GM19240 (cell line): ENCODE results near the gene PWWP2B.

Experiments
- DNase-seq: peaks from one replicate; pipeline ENCODE4 v3.0.0; 2011; ENCODE audit warnings: low spot score; ENCODE audit not compliant: insufficient read length

PWWP2B gene

GRCh38 chr10:132393695-132394181, 3.3 kb upstream of the PWWP2B start:
- no peak for DNase-seq

GRCh38 chr10:132394201-132394811, 2.7 kb upstream of the PWWP2B start:
- DNase-seq, result no peak

GRCh38 chr10:132394936-132395703, 1.9 kb upstream of the PWWP2B start:
- no peak for DNase-seq

DNA sequence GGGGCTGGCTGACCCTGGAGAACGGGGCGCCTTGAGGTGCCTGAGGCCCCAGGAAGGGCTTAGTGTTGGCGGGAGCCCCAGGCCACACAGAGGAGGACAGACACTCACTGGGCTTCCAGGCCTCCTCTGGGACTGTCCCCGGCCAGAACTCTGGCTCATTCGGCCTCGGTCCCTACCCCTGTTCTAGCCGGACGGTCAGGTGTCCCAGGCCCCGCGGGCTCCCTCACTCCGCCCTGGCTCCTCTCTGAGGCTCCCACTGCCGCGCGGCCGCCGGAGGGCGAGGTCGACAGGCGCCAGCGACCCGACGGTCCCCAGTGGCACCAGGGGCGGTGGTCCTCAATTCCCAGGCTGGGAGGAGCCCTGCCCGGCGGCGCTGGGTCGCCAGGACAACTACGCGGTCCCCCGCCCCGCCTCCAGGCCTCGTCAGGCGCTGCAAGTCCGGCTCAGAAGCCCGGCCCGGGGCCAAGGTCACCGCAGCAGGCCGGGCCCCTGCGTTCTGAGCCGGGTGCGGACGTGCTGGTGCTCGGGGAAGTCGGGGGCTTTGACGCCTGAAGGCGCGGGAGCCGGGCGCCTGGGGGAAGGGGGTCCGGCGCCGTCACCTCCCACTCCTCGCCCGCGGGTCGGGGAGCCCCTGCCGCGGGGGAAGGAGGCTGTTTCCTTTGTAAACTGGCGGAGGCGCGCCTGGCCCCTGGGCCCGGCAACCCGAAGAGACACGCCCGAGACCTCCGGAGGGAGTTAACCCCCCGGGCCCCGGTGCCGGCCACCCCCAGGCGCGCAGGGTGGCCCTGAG, 1.1 kb upstream of the PWWP2B start:
- DNase-seq, result no peak

DNA sequence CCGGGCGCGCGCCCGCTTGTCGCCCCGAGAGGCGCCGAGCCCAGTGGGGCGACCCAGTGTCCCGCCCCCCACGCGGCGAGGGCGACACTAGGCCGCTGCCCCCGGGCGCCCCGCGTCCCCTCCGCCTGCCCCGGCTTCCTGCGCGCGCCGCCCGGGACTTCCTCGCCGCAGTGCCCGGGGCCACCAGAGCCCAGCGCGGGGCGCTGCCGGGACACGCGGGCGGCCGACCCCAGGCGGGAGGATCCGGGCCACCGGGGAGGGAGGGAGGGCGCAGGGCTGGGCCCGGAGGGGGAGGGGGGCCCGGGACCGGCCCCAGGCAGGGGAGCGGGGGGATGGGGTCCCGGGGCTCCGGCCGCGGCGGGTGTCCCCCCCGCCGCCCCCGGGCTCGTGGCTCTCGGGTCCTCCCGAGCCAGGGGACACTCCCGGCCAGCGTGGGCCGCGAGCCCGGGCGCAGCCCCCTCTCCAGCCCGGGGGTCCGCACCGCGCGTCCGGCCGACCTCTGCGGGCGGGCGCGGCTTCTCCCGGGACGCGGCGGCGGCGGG, 435 bp upstream of the PWWP2B start:
- DNase-seq, result no peak

- DNase-seq, result no peak
These were observed 918 bp downstream of the PWWP2B start for GRCh38 chr10:132397671-132398565.

DNA sequence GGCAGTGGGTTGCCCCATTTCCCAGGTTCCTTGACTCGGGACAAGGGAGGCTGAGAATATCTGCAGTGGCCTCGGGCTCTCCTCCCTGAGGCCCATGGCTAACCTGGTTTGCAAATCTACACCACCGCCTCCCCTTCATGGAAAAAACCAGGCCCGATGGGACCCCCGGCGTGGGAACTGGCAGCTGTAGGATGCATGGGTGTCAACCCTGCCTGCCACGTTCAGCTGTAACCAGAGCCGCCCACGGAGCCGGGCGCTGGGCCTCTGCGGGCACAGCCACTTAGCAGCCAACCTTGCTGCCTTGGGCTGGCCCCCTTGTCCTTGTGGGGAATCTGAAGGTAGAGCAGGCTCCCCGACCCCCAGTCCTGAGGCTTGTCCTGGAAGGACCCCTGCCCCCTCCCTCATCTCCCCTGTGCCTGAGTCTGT, 1.6 kb downstream of the PWWP2B start:
- no peak for DNase-seq

GRCh38 chr10:132399117-132400035, 2.4 kb downstream of the PWWP2B start:
- no peak for DNase-seq

DNA sequence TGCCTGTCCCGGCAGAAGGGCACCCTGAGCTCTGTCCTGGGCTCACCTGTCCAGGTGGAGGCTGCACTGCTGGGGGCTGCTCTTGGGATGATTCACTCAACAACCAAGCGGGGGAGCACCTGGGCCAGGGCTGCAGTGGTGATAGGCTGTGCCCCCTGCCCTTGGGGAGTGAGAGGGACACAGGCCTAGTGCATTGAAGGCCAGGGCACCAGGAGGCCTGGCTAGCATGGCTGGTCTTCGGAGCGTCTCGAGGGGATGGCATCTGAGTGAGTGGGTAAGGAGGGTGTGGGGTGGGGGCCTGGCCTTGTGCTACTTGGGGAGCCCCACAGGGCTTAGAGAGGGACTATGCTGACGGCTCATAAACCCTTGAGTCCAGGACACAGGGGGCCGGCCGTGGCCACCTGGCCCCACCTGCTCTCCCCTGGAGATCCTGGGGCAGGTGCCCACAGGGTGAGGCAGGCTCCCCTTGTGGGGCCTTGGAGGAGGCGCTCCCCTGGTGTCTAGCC, 3.1 kb downstream of the PWWP2B start:
- DNase-seq, result no peak

DNA sequence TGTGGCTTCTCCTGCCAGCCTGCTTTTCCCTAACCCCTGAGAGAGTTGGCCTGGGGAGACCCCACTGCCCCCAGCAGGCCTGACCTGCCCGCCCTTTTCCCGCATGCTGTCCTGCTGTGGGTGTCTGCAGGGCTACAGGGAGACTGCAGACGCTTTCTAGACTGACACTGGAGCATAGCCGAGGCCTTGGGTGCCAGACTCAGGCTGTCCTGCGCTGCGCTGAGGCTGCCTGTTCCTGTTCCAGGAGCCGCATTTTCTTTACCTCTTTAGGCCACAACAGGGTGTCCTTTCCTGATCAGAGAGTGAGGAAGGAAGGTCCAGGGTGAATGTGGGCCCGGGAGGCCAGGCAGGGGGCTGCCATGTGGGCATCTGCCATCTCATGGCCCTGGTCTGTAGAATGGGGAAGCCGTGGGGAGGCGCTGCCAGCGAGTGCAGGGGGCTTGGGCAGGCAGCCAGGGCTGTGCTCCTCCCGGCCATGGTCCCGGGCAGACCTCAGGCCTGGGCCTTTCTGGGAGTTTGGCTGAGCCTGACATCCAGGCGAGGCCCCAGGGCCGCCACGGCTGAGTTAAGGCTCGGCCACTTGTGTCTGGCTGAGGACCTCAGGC, 3.6 kb downstream of the PWWP2B start:
- no peak for DNase-seq

GRCh38 chr10:132401401-132402118, 4.6 kb downstream of the PWWP2B start:
- no peak for DNase-seq

DNA sequence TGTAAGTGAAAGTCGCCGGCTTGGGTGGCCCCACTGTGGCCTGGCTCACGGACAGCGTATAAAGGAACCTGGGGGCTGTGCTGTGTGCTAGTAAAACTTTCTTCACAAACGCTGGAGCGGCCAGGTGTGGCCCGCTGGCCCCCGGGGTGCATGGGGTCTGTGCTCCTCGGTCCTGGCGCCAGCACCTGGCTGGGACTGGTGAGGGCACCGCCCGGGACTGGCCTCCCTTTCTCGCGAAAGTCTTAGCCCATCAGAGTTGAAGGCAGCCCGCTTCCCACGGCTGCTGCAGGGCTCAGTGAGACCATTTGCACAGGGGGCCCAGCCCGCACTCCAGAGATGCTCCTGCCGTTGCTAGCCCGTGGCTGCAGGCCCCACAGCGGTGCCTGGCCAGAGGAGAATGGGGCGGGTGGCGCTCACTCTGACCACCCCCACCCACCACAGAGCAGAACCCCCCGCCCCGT, 5.8 kb downstream of the PWWP2B start:
- DNase-seq, result no peak

DNA sequence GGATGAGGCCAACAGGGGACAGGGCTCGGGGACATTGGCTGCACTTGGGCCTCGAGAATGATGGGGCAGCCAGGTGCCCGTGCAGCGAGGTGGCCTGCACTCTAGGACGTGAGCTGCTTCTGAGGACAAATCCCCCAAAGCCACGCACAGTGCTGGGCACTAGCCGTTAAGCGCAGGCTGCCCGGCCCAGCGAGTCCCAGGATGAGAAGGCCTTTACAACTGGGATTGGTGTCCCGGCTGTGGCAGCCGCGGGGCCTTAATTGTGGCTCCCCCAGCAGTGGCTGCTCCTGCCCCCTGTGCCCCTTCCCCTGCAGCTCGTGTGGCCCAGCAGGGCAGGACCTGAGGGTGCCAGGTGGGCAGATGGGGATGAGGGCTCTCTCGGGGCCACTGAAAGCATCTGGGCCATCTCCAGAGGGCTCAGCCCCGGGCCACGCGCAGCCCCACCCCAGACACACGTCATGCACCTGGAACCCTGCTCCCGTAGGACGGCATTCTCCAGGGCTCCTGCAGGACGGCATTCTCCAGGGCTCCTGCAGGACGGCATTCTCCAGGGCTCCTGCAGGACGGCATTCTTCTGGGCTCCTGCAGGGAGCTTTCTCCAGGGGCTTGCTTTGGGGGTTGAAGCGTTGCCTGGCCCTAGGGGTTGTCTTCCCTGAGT, 6.6 kb downstream of the PWWP2B start:
- no peak for DNase-seq

DNA sequence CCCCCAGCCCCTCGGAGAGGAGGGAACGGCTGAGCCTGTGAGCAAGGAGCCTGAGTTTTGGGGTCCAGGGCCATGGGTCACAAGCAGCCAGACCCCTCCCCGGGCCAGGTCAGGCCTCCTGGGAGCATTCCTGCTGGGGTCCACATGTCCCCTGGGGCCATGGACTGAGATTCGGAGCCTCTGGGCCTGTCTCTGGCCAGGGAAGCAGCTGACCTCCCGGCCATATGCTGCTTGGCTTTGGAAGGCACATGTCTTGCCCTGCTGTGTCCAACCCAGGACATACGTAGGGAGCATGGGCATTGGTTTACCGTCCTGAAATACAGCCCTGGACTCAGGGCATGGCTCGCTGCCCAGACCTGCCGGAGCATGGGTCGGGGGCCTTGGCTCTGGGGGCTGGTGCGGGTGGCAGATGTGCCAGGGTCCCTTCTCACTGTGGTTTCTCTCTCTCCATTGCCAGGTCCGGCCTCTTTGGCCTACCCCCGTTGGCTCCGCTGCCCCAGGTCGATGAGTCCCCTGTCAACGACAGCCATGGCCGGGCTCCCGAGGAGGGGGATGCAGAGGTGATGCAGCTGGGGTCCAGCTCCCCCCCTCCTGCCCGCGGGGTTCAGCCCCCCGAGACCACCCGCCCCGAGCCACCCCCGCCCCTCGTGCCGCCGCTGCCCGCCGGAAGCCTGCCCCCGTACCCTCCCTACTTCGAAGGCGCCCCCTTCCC, 7.3 kb downstream of the PWWP2B start:
- DNase-seq, result no peak

- DNase-seq, result no peak
These were observed 8.0 kb downstream of the PWWP2B start for GRCh38 chr10:132404911-132405462.

DNA sequence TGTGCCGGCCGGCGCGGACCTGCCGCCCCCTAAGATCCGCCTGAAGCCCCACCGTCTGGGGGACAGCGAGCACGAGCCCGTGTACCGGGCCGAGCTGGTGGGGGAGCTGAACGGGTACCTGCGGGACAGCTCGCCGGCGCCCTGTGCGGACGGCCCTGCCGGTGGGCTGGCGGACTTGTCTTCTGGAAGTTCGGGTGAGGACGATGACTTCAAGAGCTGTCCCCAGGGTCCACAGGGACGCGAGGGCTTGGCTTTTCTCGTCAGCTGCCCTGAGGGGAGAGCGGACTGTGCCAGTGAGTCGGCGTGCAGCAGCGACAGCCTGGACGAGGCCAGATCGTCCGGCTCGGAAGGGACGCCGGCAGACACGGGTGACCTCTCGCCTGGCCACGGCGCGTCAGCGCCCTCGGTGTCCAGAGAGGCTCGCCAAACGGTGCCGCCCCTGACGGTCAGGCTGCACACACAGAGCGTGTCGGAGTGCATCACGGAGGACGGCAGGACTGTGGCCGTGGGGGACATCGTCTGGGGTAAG, 8.5 kb downstream of the PWWP2B start:
- no peak for DNase-seq

DNA sequence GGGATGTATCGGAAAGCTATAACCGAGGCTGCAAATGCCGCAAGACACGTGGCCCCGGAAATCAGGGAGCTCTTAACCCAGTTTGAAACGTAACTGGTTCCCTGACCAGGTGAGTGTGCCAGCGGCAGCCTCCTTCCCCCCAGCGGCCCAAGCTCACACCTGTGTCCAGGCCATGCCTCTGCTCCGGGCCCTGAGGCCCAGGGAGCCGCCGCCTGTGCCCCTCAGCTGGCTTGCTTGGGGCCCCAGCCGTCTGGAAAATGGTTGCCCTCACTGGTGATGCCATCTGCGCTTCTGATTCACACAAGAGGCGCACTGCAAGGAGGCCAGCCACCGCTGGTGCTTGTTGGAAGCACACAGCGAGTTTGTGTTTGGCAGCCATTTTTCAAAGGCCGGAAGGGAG, 9.2 kb downstream of the PWWP2B start:
- DNase-seq, result no peak
